ENCODE results near the gene MEA1.

GRCh38 chr6:43058531-43058930, 44.8 kb upstream of the MEA1 start:
- no peak for TF ChIP-seq EGR1 (IDR thresholded peaks at IDR 0.05)
- no peak for TF ChIP-seq YY1 (IDR thresholded peaks at IDR 0.05; ENCODE audit: low read depth)
- TF ChIP-seq MAX (IDR thresholded peaks at IDR 0.05) = no peak
- TF ChIP-seq ZBTB7A (IDR thresholded peaks at IDR 0.05; ENCODE audit: low read depth) = no peak

All from Ishikawa (cell line).